Measurements from ENCODE around the gene HELLS.
"Not testable (repeated sequence)": the region's sequence is repeated elsewhere in the genome, so short reads cannot be mapped to it uniquely, and the experiment has no call there.

GRCh38 chr10:94638097-94638496 lies 92.5 kb downstream of the HELLS start:
- TF ChIP-seq CTCF (conservative IDR thresholded peaks at IDR 0.05; ENCODE audit: low read depth, low read length); EZH2 (IDR thresholded peaks at IDR 0.05; ENCODE audit: borderline replicate concordance, low read depth, low read length, poor library complexity, severe bottlenecking): not testable (repeated sequence)
